Mammary epithelial cell (primary cell): ENCODE measurements around the gene EIF2D.

Experiments
- CTCF ChIP-seq, 2 donors: IDR thresholded peaks in 1 of 2; conservative IDR thresholded peaks in 1 of 2; 2 replicates each; pipeline ENCODE4 v1.5.1; 2011 to 2012; ENCODE audit warnings: inconsistent platforms in 2 of 2, low read length in 2 of 2, mild to moderate bottlenecking in 2 of 2, control low read depth in 1 of 2, low read depth in 1 of 2; ENCODE audit not compliant: insufficient read depth in 1 of 2; ENCODE audit errors: extremely low read depth in 1 of 2
- EZH2 ChIP-seq: IDR thresholded peaks from 2 replicates; pipeline ENCODE4 v1.6.1; 2012; ENCODE audit warnings: low read length, inconsistent platforms, borderline replicate concordance

GRCh38 chr1:206579747-206580437 is 32.4 kb downstream of the EIF2D start:
- TF ChIP-seq CTCF (conservative IDR thresholded peaks at IDR 0.05 in 1 of 2, IDR thresholded peaks at IDR 0.05 in 1 of 2; ENCODE audit: extremely low read depth in 1 of 2, insufficient read depth in 1 of 2, low read depth in 1 of 2, low read length in 2 of 2) (no peak), EZH2 (no peak)
